ENCODE measurements around the gene SLC5A3. TPM values are rescaled to one million over a fixed set of nuclear protein-coding genes. Genes with fewer than 3 reads are reported as not detected.

Gene SLC5A3
- total RNA-seq, 4 donors from 2014 or later = 32.8 to 63.4 (median 46.5) TPM

- TF ChIP-seq CTCF (IDR thresholded peaks at IDR 0.05; ENCODE audit: low read depth) = no peak
These were observed 38.9 kb upstream of the SLC5A3 start for GRCh38 chr21:34034369-34035014.

GRCh38 chr21:34035619-34036354 lies 37.6 kb upstream of the SLC5A3 start:
- no peak for TF ChIP-seq CTCF (IDR thresholded peaks at IDR 0.05; ENCODE audit: low read depth)

GRCh38 chr21:34037009-34037795 lies 36.2 kb upstream of the SLC5A3 start:
- TF ChIP-seq CTCF (IDR thresholded peaks at IDR 0.05; ENCODE audit: low read depth) = no peak

GRCh38 chr21:34039678-34040382 lies 33.5 kb upstream of the SLC5A3 start:
- no peak for TF ChIP-seq CTCF (IDR thresholded peaks at IDR 0.05; ENCODE audit: low read depth)

- no peak for TF ChIP-seq CTCF (IDR thresholded peaks at IDR 0.05; ENCODE audit: low read depth)
These were observed 30.6 kb upstream of the SLC5A3 start for GRCh38 chr21:34042735-34043134.

DNA sequence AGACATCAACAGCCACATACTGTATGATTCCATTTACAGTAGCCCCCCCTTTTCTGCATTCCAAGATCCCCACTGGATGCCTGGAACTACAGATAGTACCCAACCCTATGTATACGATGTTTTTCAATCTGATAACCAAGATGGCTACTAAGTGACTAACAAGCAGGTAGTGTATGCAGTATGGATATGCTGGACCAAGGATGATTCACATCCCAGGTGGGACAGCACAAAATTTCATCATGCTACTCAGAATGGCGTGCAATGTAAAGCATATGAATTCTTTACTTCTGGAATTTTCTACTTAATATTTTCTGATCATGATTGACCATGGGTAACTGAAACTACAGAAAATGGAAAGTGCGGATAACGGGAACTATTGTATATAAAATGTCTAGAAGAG lies 30.0 kb upstream of the SLC5A3 start:
- no peak for TF ChIP-seq CTCF (IDR thresholded peaks at IDR 0.05; ENCODE audit: low read depth)

All from subcutaneous adipose tissue (tissue), 4 donors.